ENCODE data around the gene STAB2. TPM values are rescaled to one million over a fixed set of nuclear protein-coding genes. Genes with fewer than 3 reads are reported as not detected.

Gene STAB2
- polyA plus RNA-seq, 1 donor from 2014 or later = not detected

GRCh38 chr12:103698752-103699560 lies 111.9 kb downstream of the STAB2 start:
- H3F3A ChIP-seq (ENCODE audit: insufficient read depth, low read length, poor library complexity, severe bottlenecking) = no peaks in the 10 kb centered on the region
- H3K9ac ChIP-seq (ENCODE audit: low read length) = no peak overlapping the region
- H3K79me2 ChIP-seq (replicated peaks; ENCODE audit: insufficient read depth, low read length) = no peaks in the 10 kb centered on the region
- H3K27me3 ChIP-seq (ENCODE audit: insufficient read depth, low read depth, low read length) = no peaks in the 10 kb centered on the region
- no peak overlapping the region for H3K4me2 ChIP-seq (ENCODE audit: low read length)
- no peaks in the 10 kb centered on the region for H3K36me3 ChIP-seq (ENCODE audit: insufficient read depth, low read length)
- TF ChIP-seq EZH2 (IDR thresholded peaks at IDR 0.05; ENCODE audit: borderline replicate concordance, insufficient read depth, low read length, poor library complexity, severe bottlenecking) = no peak
- TF ChIP-seq TAF1 (IDR thresholded peaks at IDR 0.05; ENCODE audit: low read depth) = no peak
- no peak for TF ChIP-seq RAD21 (conservative IDR thresholded peaks at IDR 0.05)
- TF ChIP-seq EP300 (conservative IDR thresholded peaks at IDR 0.05; ENCODE audit: poor library complexity, severe bottlenecking) = no peak
- no peak for TF ChIP-seq CTCF (IDR thresholded peaks at IDR 0.05; ENCODE audit: poor library complexity, severe bottlenecking)
- TF ChIP-seq POLR2AphosphoS5 (IDR thresholded peaks at IDR 0.05) = no peak
- no peak for TF ChIP-seq MXI1 (conservative IDR thresholded peaks at IDR 0.05; ENCODE audit: poor library complexity, severe bottlenecking)
- no peak overlapping the region for H3K27ac ChIP-seq (ENCODE audit: low read length)
- H4K20me1 ChIP-seq (ENCODE audit: insufficient read depth) = no peaks in the 10 kb centered on the region
- H3K4me3 ChIP-seq (ENCODE audit: low read length) = no peak overlapping the region
- no peaks in the 10 kb centered on the region for H3K9me2 ChIP-seq (ENCODE audit: insufficient read depth, low read length)
- no peak overlapping the region for H2AFZ ChIP-seq (ENCODE audit: low read depth, low read length)
- H3K9me3 ChIP-seq (ENCODE audit: low read length) = no peaks in the 10 kb centered on the region

- Histone ChIP-seq H3F3A (ENCODE audit: insufficient read depth, low read length, poor library complexity, severe bottlenecking) (no peaks in the 10 kb centered on the region), H3K4me3 (ENCODE audit: low read length) (no peak overlapping the region), H3K27me3 (ENCODE audit: insufficient read depth, low read depth, low read length) (no peaks in the 10 kb centered on the region), H2AFZ (ENCODE audit: low read depth, low read length) (no peak overlapping the region), H3K4me2 (ENCODE audit: low read length) (no peak overlapping the region), H3K9ac (ENCODE audit: low read length) (no peak overlapping the region), H3K79me2 (replicated peaks; ENCODE audit: insufficient read depth, low read length) (no peaks in the 10 kb centered on the region), H3K9me2 (ENCODE audit: insufficient read depth, low read length) (no peaks in the 10 kb centered on the region), H4K20me1 (ENCODE audit: insufficient read depth) (no peaks in the 10 kb centered on the region), H3K9me3 (ENCODE audit: low read length) (no peaks in the 10 kb centered on the region), H3K27ac (ENCODE audit: low read length) (no peak overlapping the region), H3K36me3 (ENCODE audit: insufficient read depth, low read length) (no peaks in the 10 kb centered on the region)
- TF ChIP-seq, protein P1, sequence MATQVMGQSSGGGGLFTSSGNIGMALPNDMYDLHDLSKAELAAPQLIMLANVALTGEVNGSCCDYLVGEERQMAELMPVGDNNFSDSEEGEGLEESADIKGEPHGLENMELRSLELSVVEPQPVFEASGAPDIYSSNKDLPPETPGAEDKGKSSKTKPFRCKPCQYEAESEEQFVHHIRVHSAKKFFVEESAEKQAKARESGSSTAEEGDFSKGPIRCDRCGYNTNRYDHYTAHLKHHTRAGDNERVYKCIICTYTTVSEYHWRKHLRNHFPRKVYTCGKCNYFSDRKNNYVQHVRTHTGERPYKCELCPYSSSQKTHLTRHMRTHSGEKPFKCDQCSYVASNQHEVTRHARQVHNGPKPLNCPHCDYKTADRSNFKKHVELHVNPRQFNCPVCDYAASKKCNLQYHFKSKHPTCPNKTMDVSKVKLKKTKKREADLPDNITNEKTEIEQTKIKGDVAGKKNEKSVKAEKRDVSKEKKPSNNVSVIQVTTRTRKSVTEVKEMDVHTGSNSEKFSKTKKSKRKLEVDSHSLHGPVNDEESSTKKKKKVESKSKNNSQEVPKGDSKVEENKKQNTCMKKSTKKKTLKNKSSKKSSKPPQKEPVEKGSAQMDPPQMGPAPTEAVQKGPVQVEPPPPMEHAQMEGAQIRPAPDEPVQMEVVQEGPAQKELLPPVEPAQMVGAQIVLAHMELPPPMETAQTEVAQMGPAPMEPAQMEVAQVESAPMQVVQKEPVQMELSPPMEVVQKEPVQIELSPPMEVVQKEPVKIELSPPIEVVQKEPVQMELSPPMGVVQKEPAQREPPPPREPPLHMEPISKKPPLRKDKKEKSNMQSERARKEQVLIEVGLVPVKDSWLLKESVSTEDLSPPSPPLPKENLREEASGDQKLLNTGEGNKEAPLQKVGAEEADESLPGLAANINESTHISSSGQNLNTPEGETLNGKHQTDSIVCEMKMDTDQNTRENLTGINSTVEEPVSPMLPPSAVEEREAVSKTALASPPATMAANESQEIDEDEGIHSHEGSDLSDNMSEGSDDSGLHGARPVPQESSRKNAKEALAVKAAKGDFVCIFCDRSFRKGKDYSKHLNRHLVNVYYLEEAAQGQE (IDR thresholded peaks at IDR 0.05; ENCODE audit: borderline replicate concordance) = no peak
- TF ChIP-seq CTCF (IDR thresholded peaks at IDR 0.05; ENCODE audit: poor library complexity, severe bottlenecking) = no peak
- TF ChIP-seq TAF1 (IDR thresholded peaks at IDR 0.05; ENCODE audit: low read depth) = no peak
- no peak for TF ChIP-seq SMC3 (conservative IDR thresholded peaks at IDR 0.05; ENCODE audit: poor library complexity)
- TF ChIP-seq MXI1 (conservative IDR thresholded peaks at IDR 0.05; ENCODE audit: poor library complexity, severe bottlenecking) = no peak
- no peak for TF ChIP-seq RAD21 (conservative IDR thresholded peaks at IDR 0.05)
- TF ChIP-seq EP300 (conservative IDR thresholded peaks at IDR 0.05; ENCODE audit: poor library complexity, severe bottlenecking) = no peak
- TF ChIP-seq EZH2 (IDR thresholded peaks at IDR 0.05; ENCODE audit: borderline replicate concordance, insufficient read depth, low read length, poor library complexity, severe bottlenecking) = no peak
- TF ChIP-seq POLR2AphosphoS5 (IDR thresholded peaks at IDR 0.05) = no peak
Measured at GRCh38 chr12:103705098-103705497, 118.0 kb downstream of the STAB2 start.

Measured in neural cell (in vitro differentiated cells).